Coronary artery (tissue), 2 donors: ENCODE measurements around the gene KCNMA1.

ENCODE experiments used
- DNase-seq: peaks from one replicate; pipeline ENCODE4 v3.0.0-alpha.2; 2017; ENCODE audit warnings: low spot score
- H3K27ac ChIP-seq, 2 donors: fragments of 200-600 bp; sonication (generic); one replicate each; pipeline ENCODE4 v1.5.1; 2016 to 2019
- H3K4me3 ChIP-seq: fragments of 200-600 bp; sonication (generic); 2 replicates; pipeline ENCODE4 v1.5.1; 2016; ENCODE audit warnings: mild to moderate bottlenecking, moderate library complexity
- TF ChIP-seq, protein P1 (sequence below): fragments of 200-600 bp; sonication (generic); IDR thresholded peaks from one replicate; pipeline ENCODE4 v1.5.1; 2019; ENCODE audit warnings: antibody characterized with exemption

Gene KCNMA1

GRCh38 chr10:77031531-77032187, 605.9 kb downstream of the KCNMA1 start:
- H3K4me3 ChIP-seq = no peak overlapping the region
- no peak for DNase-seq
- TF ChIP-seq, protein P1, sequence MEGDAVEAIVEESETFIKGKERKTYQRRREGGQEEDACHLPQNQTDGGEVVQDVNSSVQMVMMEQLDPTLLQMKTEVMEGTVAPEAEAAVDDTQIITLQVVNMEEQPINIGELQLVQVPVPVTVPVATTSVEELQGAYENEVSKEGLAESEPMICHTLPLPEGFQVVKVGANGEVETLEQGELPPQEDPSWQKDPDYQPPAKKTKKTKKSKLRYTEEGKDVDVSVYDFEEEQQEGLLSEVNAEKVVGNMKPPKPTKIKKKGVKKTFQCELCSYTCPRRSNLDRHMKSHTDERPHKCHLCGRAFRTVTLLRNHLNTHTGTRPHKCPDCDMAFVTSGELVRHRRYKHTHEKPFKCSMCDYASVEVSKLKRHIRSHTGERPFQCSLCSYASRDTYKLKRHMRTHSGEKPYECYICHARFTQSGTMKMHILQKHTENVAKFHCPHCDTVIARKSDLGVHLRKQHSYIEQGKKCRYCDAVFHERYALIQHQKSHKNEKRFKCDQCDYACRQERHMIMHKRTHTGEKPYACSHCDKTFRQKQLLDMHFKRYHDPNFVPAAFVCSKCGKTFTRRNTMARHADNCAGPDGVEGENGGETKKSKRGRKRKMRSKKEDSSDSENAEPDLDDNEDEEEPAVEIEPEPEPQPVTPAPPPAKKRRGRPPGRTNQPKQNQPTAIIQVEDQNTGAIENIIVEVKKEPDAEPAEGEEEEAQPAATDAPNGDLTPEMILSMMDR = no peak
- H3K27ac ChIP-seq = no peak overlapping the region

DNA sequence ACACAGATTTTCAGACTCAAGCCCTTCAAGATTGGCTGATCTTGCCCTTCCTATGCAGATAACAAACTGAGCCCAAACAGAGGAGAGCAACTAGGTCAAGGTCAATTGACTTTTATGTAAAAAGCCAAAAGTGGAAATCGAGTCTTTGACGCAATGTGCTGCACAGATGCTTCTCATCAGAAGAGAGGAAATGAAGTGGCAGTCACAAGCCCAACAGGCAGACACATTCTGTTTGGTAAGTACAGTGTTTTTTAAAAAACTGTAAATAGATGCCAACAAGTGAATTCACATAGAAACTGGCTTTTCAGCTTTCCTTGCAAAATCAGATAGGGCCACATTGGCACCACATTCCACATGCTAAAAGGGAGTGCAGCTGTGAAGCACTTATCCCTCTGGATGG, 606.6 kb downstream of the KCNMA1 start:
- Histone ChIP-seq H3K27ac (no peak overlapping the region), H3K4me3 (no peak overlapping the region)
- no peak for DNase-seq
- TF ChIP-seq, protein P1 = no peak

DNA sequence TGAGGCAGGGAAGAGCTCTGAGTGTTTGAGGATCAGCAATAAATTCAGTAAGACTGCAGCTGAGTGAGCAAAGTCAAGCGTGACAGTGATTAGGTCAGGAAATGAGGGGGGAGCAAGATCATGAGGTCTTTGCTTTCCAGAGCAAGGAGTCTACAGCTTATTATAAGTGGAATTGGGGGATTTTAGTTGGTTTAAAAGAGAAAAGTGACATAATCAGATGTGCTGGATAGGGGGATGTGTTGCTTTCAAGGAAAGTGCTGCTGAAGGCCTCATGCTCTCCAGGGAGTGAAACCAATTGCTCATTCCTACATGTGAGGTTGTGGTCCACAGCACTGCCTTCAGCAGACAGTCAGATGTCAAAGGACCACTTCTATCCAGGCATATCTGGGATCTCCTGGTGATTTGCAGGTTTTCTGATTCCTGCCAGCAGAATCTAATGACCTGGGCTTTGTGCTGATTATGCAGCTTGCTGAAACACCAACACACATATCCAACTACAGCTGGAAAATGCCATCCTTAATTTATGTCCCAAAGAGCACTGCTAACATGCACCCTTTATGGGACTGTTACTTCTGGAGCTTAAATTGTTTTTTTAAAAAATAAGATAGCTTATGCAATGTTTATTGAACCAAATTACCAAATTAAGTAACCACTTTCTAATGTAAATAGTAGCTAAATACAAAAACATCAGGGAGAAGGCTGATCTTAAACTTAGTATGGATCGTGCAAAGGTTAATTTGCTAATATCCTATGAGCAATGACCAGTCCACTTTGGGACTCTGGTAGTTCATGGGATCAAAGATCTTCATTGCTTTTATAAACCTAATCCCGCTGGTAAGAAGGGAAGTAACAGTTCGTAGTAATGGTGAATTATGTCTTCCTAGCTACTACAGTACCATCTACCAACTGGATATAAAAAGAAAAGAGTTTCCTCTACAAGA, 607.6 kb downstream of the KCNMA1 start:
- no peak for DNase-seq
- TF ChIP-seq, protein P1 = no peak
- H3K27ac ChIP-seq = no peak overlapping the region
- H3K4me3 ChIP-seq = no peak overlapping the region

- no peak for DNase-seq
- TF ChIP-seq, protein P1 = no peak
- Histone ChIP-seq H3K4me3 (no peak overlapping the region), H3K27ac (no peak overlapping the region)
Measured at GRCh38 chr10:77028042-77028441, 609.6 kb downstream of the KCNMA1 start.

- no peak overlapping the region for H3K4me3 ChIP-seq
- no peak overlapping the region for H3K27ac ChIP-seq
- TF ChIP-seq, protein P1 = no peak
- no peak for DNase-seq
Measured at GRCh38 chr10:77027576-77027975, 610.0 kb downstream of the KCNMA1 start.

- TF ChIP-seq, protein P1 = no peak
- DNase-seq = no peak
- no peak overlapping the region for H3K27ac ChIP-seq
- no peak overlapping the region for H3K4me3 ChIP-seq
Measured at GRCh38 chr10:77027141-77027540, 610.5 kb downstream of the KCNMA1 start.
